Measurements from ENCODE around the gene IKZF3.

IKZF3 gene

DNA sequence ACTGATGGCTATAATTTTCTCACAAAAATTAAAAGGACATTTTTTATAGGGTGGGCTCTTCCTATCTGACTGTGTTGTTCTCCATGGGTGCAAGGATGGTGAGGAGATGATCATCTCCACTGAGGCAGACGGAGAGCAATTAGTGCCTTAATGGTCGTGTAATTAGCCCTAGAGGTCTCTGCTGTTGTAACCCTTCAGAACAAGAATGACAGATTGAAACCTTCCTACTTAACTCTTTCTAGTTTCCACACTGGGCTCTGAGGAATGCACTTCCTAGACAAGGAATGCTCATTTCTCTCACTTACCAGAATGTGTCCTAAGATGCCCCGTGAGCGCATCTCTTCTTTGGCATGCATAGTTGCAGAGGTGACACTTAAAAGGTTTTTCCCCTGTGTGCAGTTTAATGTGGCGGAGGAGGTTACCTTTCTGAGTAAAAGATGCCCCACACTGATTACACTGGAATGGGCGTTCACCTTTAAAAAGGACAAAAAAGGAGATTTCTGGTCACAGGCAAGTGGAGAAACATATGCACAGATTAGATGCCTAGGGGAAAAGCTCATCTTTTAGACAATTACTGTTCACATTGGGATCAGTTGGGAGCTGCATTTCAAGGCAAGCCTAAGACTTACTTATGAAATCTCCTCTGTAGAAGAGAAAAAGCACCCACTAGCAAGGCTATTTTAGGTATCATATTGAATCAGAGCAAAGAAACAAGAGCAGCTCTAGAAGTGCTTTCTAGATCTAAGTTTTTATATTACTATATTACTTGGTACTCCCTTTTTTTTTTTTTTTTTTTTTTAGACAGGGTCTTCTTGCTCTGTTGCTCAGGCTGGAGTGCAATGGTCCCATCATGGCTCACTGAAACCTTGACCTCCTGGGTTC is 72.8 kb downstream of the IKZF3 start:
- peak in 16 of 42 donors; percentile 4 to 64 (median 20) for DNase-seq
- intact Hi-C loops (cut with DNase I), result no loop called here

DNA sequence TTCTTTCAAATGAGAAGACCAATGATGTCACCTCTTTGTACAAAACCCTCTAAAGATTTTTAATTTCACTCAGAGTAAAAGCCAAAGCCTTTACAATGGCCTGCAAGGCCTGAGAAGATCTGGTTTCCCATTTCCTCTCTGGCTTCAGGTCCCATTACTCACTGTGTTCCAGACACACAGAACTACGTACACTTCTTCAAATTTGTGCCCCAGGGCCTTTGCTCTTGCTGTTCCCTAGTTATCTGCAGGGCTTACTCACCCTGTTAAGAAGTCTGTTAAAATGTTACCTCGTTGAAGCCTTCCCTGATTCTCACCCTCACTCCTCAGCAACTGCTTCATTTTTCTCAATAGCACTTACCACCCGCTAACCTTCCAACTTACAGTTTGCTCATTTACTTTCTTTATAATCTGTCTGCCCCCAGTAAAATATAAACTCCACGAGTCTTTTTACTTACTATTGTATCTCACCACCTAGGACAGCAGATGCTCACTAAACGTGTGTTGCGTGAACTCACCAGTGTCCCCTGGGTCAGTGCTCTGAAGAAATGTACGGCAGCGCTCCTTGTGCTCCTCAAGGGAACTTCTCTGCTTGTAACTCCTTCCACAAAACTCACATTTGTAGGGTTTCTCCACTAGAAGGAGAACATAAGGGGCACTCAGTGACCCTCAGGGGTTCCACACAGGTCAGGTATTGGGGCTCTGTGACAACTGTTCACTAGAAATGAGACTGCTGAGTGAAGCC is 76.2 kb downstream of the IKZF3 start:
- no peak for DNase-seq
- intact Hi-C loops (cut with DNase I), result no loop called here

DNA sequence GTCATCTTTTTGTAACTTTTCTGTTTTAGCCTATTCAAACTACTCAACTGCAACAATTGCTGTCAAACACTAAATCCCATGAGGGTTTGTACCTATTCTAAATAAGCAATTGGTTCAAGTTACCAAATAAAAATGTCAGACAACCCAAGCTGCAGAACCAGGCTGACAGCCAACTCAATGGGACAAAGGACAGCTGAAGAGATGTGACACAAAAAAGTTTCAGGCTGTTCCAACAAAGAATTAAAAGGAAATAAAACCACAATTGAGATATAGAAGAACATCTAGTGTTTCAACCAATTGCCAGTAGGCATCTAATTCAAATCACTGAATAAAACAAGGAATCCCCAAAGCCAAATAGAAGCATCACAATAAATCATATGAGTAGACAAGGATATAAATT is 77.1 kb downstream of the IKZF3 start:
- intact Hi-C loops (cut with DNase I), result no loop called here
- no peak for DNase-seq

DNA sequence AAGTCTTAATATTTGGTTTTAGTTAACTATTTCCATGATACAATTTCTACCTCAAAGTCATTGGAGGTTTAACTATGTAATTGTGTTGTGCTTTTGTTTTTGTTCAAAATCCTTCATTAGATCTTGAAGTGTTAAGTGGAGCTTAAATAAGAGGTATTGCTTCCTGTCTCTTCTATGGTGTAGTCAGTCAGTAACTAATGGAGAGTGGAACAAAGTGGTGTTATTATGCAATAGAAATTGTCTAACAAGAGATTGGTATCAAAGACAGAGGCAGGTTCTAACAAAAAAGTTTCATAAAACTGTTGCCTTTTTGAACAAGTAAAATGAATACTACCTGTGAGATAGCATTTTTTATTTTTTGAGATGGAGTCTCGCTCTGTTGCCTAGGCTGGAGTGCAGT is 81.1 kb downstream of the IKZF3 start:
- no peak for DNase-seq
- intact Hi-C loops (cut with DNase I), result no loop called here

DNA sequence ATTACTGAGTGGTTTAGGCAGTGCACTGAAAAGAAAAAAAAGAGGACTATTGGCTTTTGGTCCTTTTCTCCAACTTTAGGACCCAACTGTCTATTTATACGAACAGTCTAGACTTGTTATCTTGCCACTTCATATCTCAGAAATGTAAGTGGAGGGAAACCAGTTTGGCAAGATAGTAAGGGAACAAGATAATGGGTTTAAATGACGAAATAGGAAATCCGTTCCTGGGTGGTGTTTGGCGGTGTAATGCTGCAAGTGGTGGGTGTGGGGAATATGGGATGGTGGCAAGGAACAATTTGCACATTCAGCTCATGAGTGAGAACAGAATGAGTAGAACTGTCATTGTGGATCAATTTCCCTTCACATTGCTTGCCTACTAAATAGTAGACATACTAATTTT is 81.6 kb downstream of the IKZF3 start:
- intact Hi-C loops (cut with DNase I), result no loop called here
- no peak for DNase-seq

- DNase-seq, result no peak
- intact Hi-C loops (cut with DNase I), result no loop called here
Measured at GRCh38 chr17:39781861-39782213, 82.3 kb downstream of the IKZF3 start.

GRCh38 chr17:39781031-39781860 is 82.9 kb downstream of the IKZF3 start:
- no peak for DNase-seq
- intact Hi-C loops (cut with DNase I), result no loop called here

DNA sequence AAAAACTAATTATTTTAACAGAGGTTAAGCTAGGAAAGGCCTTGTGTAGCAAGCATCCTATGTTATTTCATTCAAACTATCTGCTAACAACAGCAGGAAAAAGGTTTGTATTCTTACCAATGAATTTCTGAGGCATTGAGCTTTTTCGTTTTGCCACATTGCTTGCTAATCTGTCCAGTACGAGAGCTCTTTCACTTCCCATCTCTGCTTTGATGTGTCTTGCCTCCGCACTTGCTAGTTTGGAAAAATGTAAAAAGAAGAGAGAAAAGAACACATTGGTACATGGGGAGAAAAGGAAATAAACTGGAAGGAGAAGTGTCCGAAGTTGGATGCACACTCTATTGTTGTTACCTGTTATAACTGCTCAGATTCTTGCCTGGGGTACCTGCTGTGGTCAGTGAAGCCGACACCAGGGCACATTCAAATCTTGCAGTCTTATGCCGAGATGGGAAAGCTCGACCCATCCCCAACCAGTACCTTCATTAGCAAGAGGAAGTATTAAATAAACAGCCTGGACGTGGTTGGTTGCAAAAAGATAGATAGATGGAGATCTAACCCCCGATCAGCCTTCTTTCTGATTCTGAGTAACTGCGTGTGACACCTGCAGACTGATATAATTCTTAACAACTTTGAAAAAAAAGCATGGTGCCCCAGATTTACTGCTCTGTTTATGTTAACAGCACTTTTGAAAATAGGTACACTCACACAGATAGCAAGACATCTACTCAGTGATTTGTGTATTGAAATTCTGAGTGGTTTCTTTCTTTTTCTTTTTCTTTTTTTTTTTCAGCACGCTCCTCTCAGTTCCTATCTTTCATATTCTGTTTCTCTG is 86.4 kb downstream of the IKZF3 start:
- intact Hi-C loops (cut with DNase I), result no loop called here
- no peak for DNase-seq

GRCh38 chr17:39776252-39776651 is 87.9 kb downstream of the IKZF3 start:
- no peak for DNase-seq
- intact Hi-C loops (cut with DNase I), result no loop called here

DNA sequence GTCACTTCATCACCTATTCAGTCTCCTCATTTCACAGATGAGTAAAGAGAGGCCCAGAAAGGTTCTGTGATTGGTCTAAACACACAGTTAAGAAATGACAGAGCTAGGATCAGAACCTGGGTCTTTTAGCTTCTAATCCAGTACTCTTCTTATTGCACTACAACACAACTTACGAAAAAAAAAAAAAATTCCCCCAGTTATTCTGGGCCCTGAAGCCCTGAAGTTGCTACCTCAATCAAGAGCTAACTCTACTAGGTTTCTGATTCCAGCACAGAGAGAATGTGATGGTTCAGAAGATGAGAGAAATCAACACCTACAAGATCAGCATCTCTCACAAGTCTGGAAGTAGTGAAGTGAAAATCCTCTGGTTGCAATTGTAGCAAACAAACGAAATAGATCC is 89.1 kb downstream of the IKZF3 start:
- no peak for DNase-seq
- intact Hi-C loops (cut with DNase I), result no loop called here

- intact Hi-C loops (cut with DNase I), result no loop called here
- DNase-seq, result no peak
Measured at GRCh38 chr17:39774047-39774446, 90.1 kb downstream of the IKZF3 start.

GRCh38 chr17:39772987-39773934 is 90.9 kb downstream of the IKZF3 start:
- intact Hi-C loops (cut with DNase I), result no loop called here
- no peak for DNase-seq

DNA sequence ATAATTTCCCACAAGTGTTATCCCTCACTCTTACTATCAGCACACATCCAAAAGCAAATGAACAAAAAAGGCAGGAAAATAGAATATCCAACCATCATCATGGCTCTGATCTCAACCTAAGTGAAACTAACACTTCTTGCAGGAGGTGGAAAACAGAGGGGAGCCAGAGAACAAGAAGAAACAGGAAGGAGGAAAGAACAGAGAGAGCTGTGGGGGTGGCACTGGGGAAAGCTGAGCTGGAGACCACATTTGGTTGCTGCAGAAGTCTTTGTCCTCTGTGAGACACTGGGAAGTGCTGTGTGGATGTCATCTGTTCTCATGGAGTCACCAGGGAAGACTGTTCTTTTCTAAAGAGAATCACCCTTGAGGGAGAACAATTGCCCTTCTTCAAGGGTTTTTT is 91.7 kb downstream of the IKZF3 start:
- intact Hi-C loops (cut with DNase I), result no loop called here
- DNase-seq, result no peak

GRCh38 chr17:39769974-39770587 is 94.0 kb downstream of the IKZF3 start:
- DNase-seq, result no peak
- intact Hi-C loops (cut with DNase I), result no loop called here

GRCh38 chr17:39767147-39767546 is 97.0 kb downstream of the IKZF3 start:
- DNase-seq, result peak in 1 of 42 donors; percentile 12
- intact Hi-C loops (cut with DNase I), result no loop called here

DNA sequence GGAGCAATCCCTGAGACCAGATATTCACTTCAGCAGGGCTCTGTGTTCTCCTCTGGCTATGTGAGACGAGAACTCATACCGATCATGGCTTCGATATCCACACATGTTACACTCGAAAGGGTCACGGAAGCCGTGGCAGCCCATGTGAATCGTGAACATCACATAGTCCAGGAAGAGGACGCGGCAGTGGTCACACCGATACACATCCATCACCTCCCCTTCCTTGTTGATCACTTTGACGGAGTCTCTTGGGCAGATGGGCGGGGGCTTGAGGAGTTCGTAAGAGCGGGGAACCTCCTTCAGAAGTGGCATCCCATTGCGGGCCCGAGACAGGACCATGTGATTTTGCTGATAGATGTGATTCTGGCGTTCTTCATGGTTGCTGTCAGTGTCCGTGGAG is 98.3 kb downstream of the IKZF3 start:
- peak in 1 of 42 donors; percentile 32 for DNase-seq
- intact Hi-C loops (cut with DNase I), result no loop called here

- DNase-seq, result peak in 1 of 42 donors; percentile 7
- intact Hi-C loops (cut with DNase I), result no loop called here
Measured at GRCh38 chr17:39765175-39765574, 98.9 kb downstream of the IKZF3 start.
